Astrocyte (in vitro differentiated cells and primary cell): ENCODE results near the gene ANKH. TPM values are rescaled to one million over a fixed set of nuclear protein-coding genes. Genes with fewer than 3 reads are reported as not detected.

ENCODE experiments used
- DNase-seq: peaks from one replicate; pipeline ENCODE4 v3.0.0-alpha.2; 2010; ENCODE audit warnings: low read depth
- FAIRE-seq: peaks from 2 replicates; lab custom pipeline; 2011; peaks lifted over from hg19 to GRCh38; lab: Jason Lieb, UNC
- H2AFZ ChIP-seq: 2 replicates; pipeline ENCODE4 v1.6.0; 2012; ENCODE audit warnings: low read depth, low read length, inconsistent platforms
- H3K27ac ChIP-seq: 2 replicates; pipeline ENCODE4 v1.5.1; 2011; ENCODE audit warnings: low read depth, low read length, inconsistent platforms
- H3K27me3 ChIP-seq: 2 replicates; pipeline ENCODE4 v1.6.0; 2011; ENCODE audit warnings: low read length, inconsistent platforms; ENCODE audit not compliant: insufficient read depth
- H3K36me3 ChIP-seq: 2 replicates; pipeline ENCODE4 v1.5.1; 2011; ENCODE audit warnings: low read length, inconsistent platforms; ENCODE audit not compliant: insufficient read depth
- H3K4me1 ChIP-seq: 2 replicates; pipeline ENCODE4 v1.5.1; 2011; ENCODE audit warnings: low read length, inconsistent platforms; ENCODE audit not compliant: insufficient read depth
- H3K4me2 ChIP-seq: 2 replicates; pipeline ENCODE4 v1.6.0; 2012; ENCODE audit warnings: low read length, inconsistent platforms
- H3K4me3 ChIP-seq: 2 replicates; pipeline ENCODE4 v1.5.1; 2011; ENCODE audit warnings: low read depth, mild to moderate bottlenecking, low read length, inconsistent platforms; ENCODE audit not compliant: insufficient read depth
- H3K79me2 ChIP-seq: 2 replicates; pipeline ENCODE4 v1.6.0; 2012; ENCODE audit warnings: mild to moderate bottlenecking, low read length, inconsistent platforms; ENCODE audit not compliant: insufficient read depth
- H3K9ac ChIP-seq: 2 replicates; pipeline ENCODE4 v1.6.0; 2012; ENCODE audit warnings: mild to moderate bottlenecking, low read length, inconsistent platforms
- H3K9me3 ChIP-seq: 2 replicates; pipeline ENCODE4 v1.5.1; 2012; ENCODE audit warnings: low read depth, mild to moderate bottlenecking, low read length, inconsistent platforms; ENCODE audit not compliant: insufficient read depth
- H4K20me1 ChIP-seq: 2 replicates; pipeline ENCODE4 v1.6.0; 2012; ENCODE audit warnings: low read length, inconsistent platforms; ENCODE audit not compliant: insufficient read depth
- H3K27ac Mint-ChIP-seq: one replicate; pipeline ENCODE4 v1.8.0; 2021; ENCODE audit warnings: mild to moderate bottlenecking, mixed read lengths; ENCODE audit not compliant: unreplicated experiment
- H3K27me3 Mint-ChIP-seq: one replicate; pipeline ENCODE4 v1.8.0; 2021; ENCODE audit warnings: low read depth, mixed read lengths; ENCODE audit not compliant: unreplicated experiment
- H3K36me3 Mint-ChIP-seq: one replicate; pipeline ENCODE4 v1.8.0; 2021; ENCODE audit warnings: low read depth, mixed read lengths; ENCODE audit not compliant: unreplicated experiment
- H3K4me1 Mint-ChIP-seq: one replicate; pipeline ENCODE4 v1.8.0; 2021; ENCODE audit warnings: low read depth, mixed read lengths; ENCODE audit not compliant: unreplicated experiment
- H3K4me3 Mint-ChIP-seq: one replicate; pipeline ENCODE4 v1.8.0; 2021; ENCODE audit warnings: mild to moderate bottlenecking, moderate library complexity, mixed read lengths; ENCODE audit not compliant: unreplicated experiment
- H3K9me3 Mint-ChIP-seq: one replicate; pipeline ENCODE4 v1.8.0; 2021; ENCODE audit warnings: mild to moderate bottlenecking, mixed read lengths; ENCODE audit not compliant: unreplicated experiment
- EZH2 ChIP-seq: IDR thresholded peaks from 2 replicates; pipeline ENCODE4 v1.6.1; 2012; ENCODE audit warnings: mild to moderate bottlenecking, low read length, inconsistent platforms; ENCODE audit not compliant: insufficient read depth
- total RNA-seq: library from RNA; stranded (reverse); gene quantifications from 2 replicates; pipeline ENCODE4 v1.2.1, GENCODE V29; 2021
- TF ChIP-seq, protein P1 (sequence below): IDR thresholded peaks from 2 replicates; pipeline ENCODE4 v1.5.1; 2011; ENCODE audit warnings: low read depth, mild to moderate bottlenecking, inconsistent platforms, low read length, moderate library complexity; ENCODE audit not compliant: insufficient read depth

The ANKH gene
- total RNA-seq, 1 donor from 2014 or later = 15.8 TPM

DNA sequence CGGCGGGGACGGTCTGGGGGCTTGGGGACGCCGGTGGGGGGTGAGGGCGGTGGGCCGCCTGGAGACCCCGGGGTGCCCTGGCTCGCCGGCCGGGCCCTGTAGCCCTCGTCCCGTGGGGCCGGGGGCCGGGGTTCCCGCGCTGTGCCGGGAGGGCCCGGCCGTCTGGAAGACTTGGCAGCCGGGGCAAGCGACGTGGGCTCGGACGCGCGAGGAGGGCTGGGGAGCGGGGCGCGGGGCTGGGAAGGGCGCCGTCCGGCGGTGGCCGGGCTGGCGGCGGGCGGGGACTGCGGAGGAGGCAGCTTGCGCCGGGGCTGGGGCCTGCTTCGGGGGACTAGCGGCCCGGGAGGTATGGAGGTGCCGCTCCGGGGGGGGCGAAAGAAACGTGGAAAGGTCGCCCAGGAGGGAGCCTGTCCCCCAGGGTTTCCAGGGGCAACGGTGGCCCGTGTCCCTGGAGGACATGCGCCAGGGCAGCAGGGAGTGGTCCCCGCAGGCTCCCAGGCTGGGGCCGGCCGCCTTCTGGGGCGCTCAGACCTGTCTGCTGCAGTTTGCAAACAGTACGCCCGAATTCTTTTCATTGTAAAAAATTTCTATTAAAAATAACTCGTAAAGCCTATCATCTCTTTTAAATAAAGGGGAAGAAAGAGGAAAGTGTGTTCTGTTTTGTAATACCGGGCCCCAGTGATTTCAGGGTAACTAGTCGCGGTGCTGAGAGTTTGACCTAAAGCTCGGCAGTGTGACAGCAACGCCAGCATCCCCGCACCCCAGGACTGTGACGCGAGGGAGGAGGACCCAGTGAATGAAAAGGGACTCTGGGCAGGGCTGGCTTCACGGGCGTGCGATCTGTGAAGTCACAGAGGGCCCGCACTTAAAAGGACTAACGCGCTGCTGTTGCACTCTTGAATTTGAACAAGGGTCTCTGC, 752 bp upstream of the ANKH start:
- TF ChIP-seq, protein P1, sequence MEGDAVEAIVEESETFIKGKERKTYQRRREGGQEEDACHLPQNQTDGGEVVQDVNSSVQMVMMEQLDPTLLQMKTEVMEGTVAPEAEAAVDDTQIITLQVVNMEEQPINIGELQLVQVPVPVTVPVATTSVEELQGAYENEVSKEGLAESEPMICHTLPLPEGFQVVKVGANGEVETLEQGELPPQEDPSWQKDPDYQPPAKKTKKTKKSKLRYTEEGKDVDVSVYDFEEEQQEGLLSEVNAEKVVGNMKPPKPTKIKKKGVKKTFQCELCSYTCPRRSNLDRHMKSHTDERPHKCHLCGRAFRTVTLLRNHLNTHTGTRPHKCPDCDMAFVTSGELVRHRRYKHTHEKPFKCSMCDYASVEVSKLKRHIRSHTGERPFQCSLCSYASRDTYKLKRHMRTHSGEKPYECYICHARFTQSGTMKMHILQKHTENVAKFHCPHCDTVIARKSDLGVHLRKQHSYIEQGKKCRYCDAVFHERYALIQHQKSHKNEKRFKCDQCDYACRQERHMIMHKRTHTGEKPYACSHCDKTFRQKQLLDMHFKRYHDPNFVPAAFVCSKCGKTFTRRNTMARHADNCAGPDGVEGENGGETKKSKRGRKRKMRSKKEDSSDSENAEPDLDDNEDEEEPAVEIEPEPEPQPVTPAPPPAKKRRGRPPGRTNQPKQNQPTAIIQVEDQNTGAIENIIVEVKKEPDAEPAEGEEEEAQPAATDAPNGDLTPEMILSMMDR = no peak
- no peak for TF ChIP-seq EZH2
- FAIRE-seq (no peak), DNase-seq (no peak)
- Histone ChIP-seq H2AFZ (peak overlapping the region; percentile 81), H3K36me3 (no peaks in the 10 kb centered on the region), H3K4me2 (peak overlapping the region; percentile 91), H3K27me3 (no peaks in the 10 kb centered on the region), H3K79me2 (peaks cover 18% of the 10 kb centered on the region), H3K4me1 (peaks cover 4% of the 10 kb centered on the region), H3K9me3 (no peaks in the 10 kb centered on the region), H4K20me1 (peaks cover 28% of the 10 kb centered on the region), H3K9ac (peak overlapping the region; percentile 83), H3K27ac (peak overlapping the region; percentile 74), H3K4me3 (peak overlapping the region; percentile 70)
- H3K27ac Mint-ChIP-seq = no peak overlapping the region
- no peaks in the 10 kb centered on the region for H3K36me3 Mint-ChIP-seq
- peaks cover 22% of the 10 kb centered on the region for H3K27me3 Mint-ChIP-seq
- H3K4me1 Mint-ChIP-seq = peaks cover 3% of the 10 kb centered on the region
- peak overlapping the region; percentile 89 for H3K4me3 Mint-ChIP-seq
- no peaks in the 10 kb centered on the region for H3K9me3 Mint-ChIP-seq

DNA sequence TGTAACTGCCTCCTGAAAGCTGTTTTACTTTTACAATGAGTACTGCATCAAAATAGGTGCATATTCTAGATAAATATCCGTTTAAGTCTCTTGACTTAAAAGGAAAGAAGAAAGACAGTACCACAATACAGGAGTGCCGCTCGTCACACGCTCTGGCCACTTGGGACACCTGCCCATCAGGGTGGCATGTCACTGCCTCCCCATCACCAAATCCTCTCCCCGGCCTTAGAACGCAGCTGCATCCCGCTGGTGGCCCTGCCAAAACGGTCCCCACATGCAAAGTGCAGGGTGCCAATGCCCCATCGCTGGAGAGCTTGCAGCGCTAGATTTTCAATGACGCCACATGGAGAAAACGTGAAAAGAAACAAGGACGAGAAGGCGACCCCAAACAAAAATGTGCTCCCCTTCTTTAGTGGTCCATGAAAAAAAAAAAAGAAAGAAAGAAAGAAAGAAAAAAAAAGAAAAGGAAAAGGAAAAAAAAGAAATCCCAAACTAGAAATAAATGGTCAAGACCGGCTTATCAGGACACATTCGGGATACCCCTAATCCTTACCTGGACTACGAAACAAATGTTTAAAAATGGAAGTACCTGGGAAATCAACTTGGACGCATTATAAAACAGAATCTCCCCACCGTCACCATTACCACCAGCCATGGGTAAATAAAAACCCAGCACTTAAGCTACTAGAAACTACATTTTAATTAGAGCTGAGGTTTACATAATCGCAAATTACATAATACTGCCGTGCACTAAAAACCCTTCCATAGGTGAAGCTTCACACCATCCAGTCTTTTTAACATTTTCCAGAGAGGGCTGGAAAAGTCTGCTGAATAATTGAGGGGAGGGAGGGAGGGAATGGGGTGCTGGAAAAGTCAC, 1.0 kb downstream of the ANKH start:
- no peaks in the 10 kb centered on the region for H3K36me3 Mint-ChIP-seq
- Histone ChIP-seq H3K4me2 (peak overlapping the region; percentile 94), H3K4me1 (peaks cover 4% of the 10 kb centered on the region), H3K27me3 (no peaks in the 10 kb centered on the region), H3K9me3 (no peaks in the 10 kb centered on the region), H4K20me1 (peaks cover 31% of the 10 kb centered on the region), H3K4me3 (peak overlapping the region; percentile 72), H3K79me2 (peaks cover 18% of the 10 kb centered on the region), H3K36me3 (no peaks in the 10 kb centered on the region), H3K27ac (no peak overlapping the region), H3K9ac (peak overlapping the region; percentile 77), H2AFZ (peak overlapping the region; percentile 62)
- DNase-seq (no peak), FAIRE-seq (no peak)
- peaks cover 3% of the 10 kb centered on the region for H3K4me1 Mint-ChIP-seq
- peak overlapping the region; percentile 83 for H3K27ac Mint-ChIP-seq
- TF ChIP-seq, protein P1 = no peak
- TF ChIP-seq EZH2 = no peak
- H3K4me3 Mint-ChIP-seq = peak overlapping the region; percentile 76
- H3K9me3 Mint-ChIP-seq = no peaks in the 10 kb centered on the region
- peaks cover 22% of the 10 kb centered on the region for H3K27me3 Mint-ChIP-seq
